ENCODE measurements around the gene TCTA.

- TF ChIP-seq CTCF (IDR thresholded peaks at IDR 0.05; ENCODE audit: low read depth, low read length, poor library complexity, severe bottlenecking) (no peak), EZH2phosphoT487 (IDR thresholded peaks at IDR 0.05; ENCODE audit: borderline replicate concordance, low read length) (no peak)
Observed at GRCh38 chr3:49421890-49422378, 9.7 kb downstream of the TCTA start.
